H1 (cell line): ENCODE measurements around the gene NAV2. TPM values are rescaled to one million over a fixed set of nuclear protein-coding genes. Genes with fewer than 3 reads are reported as not detected.

Experiments used
- GABPA ChIP-seq: IDR thresholded peaks from 2 replicates; pipeline ENCODE4 v1.6.1; 2011; ENCODE audit warnings: mild to moderate bottlenecking, low read length, moderate library complexity, borderline replicate concordance; ENCODE audit not compliant: insufficient read depth
- USF2 ChIP-seq: IDR thresholded peaks from 2 replicates; pipeline ENCODE4 v1.6.1; 2011; ENCODE audit warnings: low read length, improper control_type of control experiment
- polyA plus RNA-seq, 7 experiments: library from polyadenylated mRNA; depleted of rRNA in 3 of 7; stranded (reverse) in 5 of 7; unstranded in 2 of 7; fragments of >200 nt in 5 of 7; fragments of 200-250 nt in 2 of 7; gene quantifications; 1 replicate in 5 of 7; 2 replicates in 1 of 7; 4 replicates in 1 of 7; pipeline versions ENCODE4 v1.2.1 to v1.2.3, GENCODE V29; 2011 to 2013; ENCODE audit warnings: missing spikeins in 2 of 7, mixed read lengths in 2 of 7
- total RNA-seq: library from RNA; stranded (reverse); fragmentation: NEBNext Ultra II Directional; extraction: Animal tissue kit (Norgen Biotek cat#: 25700); gene quantifications from 2 replicates; pipeline ENCODE4 v1.2.1, GENCODE V29; 2021

The NAV2 gene
- total and polyA plus RNA-seq, 2 of the 8 experiments (the other 6 are each of a cell fraction or from before 2014, with no cell fraction given), result 35.6 to 73.6 TPM

- TF ChIP-seq USF2, result no peak
- TF ChIP-seq GABPA, result no peak
Measured at GRCh38 chr11:19690885-19691284, 21.8 kb upstream of the NAV2 start (continued).
